Large intestine (tissue), 3 donors: Measurements from ENCODE around the gene BTRC. TPM values are rescaled to one million over a fixed set of nuclear protein-coding genes. Genes with fewer than 3 reads are reported as not detected.
"Not testable (repeated sequence)": the region's sequence is repeated elsewhere in the genome, so short reads cannot be mapped to it uniquely, and the experiment has no call there.

Source experiments
- DNase-seq, 2 donors: peaks; one replicate each; pipeline versions ENCODE4 v3.0.0 to v3.0.0-alpha.2; 2013
- H3K27ac ChIP-seq: one replicate; pipeline ENCODE4 v1.5.1; 2013; ENCODE audit warnings: low read length
- H3K27me3 ChIP-seq: 2 replicates; pipeline ENCODE4 v1.6.1; 2013; ENCODE audit warnings: low read length; ENCODE audit not compliant: control insufficient read depth, insufficient read depth
- H3K36me3 ChIP-seq: 2 replicates; pipeline ENCODE4 v1.6.1; 2013; ENCODE audit warnings: low read length; ENCODE audit not compliant: control insufficient read depth, insufficient read depth
- H3K4me1 ChIP-seq: one replicate; pipeline ENCODE4 v1.6.1; 2013; ENCODE audit warnings: low read length; ENCODE audit not compliant: control insufficient read depth, insufficient read depth
- H3K4me3 ChIP-seq: one replicate; pipeline ENCODE4 v1.5.1; 2013; ENCODE audit warnings: low read length
- H3K9me3 ChIP-seq: one replicate; pipeline ENCODE4 v1.6.1; 2013; ENCODE audit warnings: mild to moderate bottlenecking, low read depth, low read length, moderate library complexity; ENCODE audit not compliant: control insufficient read depth
- WGBS: methylation state at CpG from one replicate; pipeline ENCODE4 v1.1.5; 2013; ENCODE audit warnings: low lambda C conversion rate; ENCODE audit not compliant: insufficient coverage; 5-methylcytosine and 5-hydroxymethylcytosine counted together
- polyA plus RNA-seq: library from polyadenylated mRNA; unstranded; fragments of 120-200 nt; gene quantifications from one replicate; pipeline ENCODE4 v1.2.1, GENCODE V29; 2013

The BTRC gene
- polyA plus RNA-seq, 1 donor: 14.4 TPM

DNA sequence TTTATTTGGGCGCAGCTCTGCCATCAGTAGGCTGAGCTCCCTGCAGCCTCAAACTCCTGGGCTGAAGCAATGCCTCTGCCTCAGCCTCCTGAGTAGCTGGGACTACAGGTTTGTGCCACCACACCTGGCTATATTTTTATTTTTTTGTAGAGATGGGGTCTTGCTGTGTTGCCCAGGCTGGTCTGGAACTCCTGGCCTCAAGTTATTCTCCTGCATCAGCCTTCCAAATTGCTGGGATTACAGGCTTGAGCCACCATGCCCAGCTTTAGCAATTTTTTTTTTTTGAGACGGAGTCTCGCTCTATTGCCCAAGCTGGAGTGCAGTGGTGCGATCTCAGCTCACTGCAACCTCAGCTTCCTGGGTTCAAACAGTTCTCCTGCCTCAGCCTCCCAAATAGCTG is 6.9 kb downstream of the BTRC start:
- not testable (repeated sequence) for H3K27ac ChIP-seq, H3K36me3 ChIP-seq, DNase-seq, H3K27me3 ChIP-seq, H3K4me1 ChIP-seq, H3K4me3 ChIP-seq, H3K9me3 ChIP-seq
- WGBS: 100% methylated on average over 1 of the region's 4 CpGs

DNA sequence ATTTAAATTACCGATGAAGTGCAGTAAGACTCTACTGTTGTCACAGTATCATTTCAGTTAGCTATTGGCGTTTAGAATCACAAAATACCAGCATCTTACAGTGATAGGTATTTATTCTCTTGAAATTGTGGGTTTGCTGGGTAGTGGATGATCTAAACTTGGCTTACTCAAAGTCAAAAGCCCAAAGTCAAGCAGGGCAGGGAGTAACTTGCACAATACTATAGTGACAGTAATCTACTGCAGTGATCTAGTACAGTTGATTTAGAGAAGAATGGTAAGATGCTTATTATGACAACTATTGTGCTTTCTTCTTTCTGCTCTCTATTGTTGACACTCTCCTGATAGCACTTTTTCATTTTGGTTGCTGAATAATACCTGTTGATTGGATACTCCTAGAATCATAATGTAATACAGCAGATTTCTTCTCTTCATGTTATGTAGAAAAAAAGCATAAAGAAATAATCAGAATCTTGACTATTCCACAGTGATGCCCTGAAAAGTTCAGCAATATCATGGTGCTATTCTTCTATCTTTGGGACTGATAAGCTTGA is 10.0 kb downstream of the BTRC start:
- H3K27me3 ChIP-seq: no peaks in the 10 kb centered on the region
- no peak overlapping the region for H3K4me3 ChIP-seq
- no peak for DNase-seq
- H3K36me3 ChIP-seq: no peaks in the 10 kb centered on the region
- 100% methylated on average over 1 of the region's 2 CpGs for WGBS
- no peak overlapping the region for H3K27ac ChIP-seq
- H3K9me3 ChIP-seq: no peaks in the 10 kb centered on the region
- no peaks in the 10 kb centered on the region for H3K4me1 ChIP-seq

DNA sequence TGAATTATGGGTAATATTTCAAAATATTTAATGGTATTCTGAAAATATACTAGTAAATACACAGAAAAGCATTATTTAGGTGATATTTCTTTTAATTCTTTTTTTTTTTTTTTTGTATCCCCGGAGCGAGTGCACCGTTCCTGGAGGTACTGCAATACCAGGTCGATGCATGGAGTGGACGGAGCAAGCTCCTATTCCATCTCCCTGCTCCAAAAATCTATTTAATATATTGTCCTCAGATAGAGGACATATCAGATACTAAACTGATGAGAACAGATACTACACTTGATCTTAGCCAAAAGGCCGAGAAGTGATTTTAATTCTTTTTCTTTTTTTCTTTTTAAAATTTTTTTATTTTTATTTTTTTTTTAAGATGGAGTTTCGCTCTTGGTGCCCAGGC is 10.8 kb downstream of the BTRC start:
- no peak overlapping the region for H3K4me3 ChIP-seq
- DNase-seq: peak in 1 of 2 donors; percentile 40
- WGBS: 100% methylated on average over 3 of the region's 7 CpGs
- H3K36me3 ChIP-seq: peaks cover 5% of the 10 kb centered on the region
- H3K27me3 ChIP-seq: no peaks in the 10 kb centered on the region
- H3K27ac ChIP-seq: no peak overlapping the region
- H3K9me3 ChIP-seq: no peaks in the 10 kb centered on the region
- no peaks in the 10 kb centered on the region for H3K4me1 ChIP-seq

DNA sequence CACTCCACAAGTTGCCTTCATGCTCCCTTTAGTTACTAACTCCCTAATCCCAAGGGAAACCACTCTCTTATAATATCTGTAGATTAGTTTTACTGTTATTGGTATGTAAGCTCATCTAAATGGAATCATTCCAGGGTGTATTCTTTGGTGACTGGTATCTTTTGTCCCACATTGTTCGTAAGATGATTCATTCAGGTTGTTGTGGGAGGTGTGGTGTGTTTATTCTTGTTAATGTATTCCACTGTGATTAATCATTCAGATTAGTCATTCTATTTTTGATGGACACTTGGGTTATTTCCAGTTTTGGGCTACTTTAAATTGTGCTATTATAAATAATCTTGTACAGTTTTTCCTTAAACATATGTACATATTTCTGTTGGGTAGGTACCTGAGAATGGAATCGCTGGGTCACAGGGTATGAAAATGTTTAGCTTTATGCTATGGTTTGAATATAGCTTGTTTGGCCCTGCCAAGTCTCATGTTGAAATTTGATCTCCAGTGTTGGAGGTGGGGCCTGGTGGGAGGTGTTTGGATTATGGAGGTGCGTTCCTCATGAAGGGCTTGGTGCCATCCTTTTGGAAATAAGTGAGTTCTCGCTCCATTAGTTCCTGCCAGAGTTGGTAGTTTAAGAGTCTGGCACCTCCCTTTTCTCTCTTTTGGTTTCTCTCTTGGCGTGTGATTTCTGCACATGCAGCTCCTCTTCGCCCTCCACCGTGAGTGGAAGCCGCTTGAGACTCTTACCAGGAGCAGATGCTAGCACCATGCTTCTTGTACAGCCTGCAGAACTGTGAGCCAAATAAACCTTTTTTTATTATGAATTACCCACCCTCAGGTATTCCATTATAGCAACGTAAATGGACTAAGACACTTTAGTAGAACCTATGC is 13.8 kb downstream of the BTRC start:
- Histone ChIP-seq H3K4me3 (no peak overlapping the region), H3K9me3 (no peaks in the 10 kb centered on the region), H3K27me3 (no peaks in the 10 kb centered on the region), H3K4me1 (no peaks in the 10 kb centered on the region), H3K27ac (no peak overlapping the region), H3K36me3 (peaks cover 5% of the 10 kb centered on the region)
- no peak for DNase-seq
- WGBS: no CpG with 5 or more reads among the region's 9 CpGs

DNA sequence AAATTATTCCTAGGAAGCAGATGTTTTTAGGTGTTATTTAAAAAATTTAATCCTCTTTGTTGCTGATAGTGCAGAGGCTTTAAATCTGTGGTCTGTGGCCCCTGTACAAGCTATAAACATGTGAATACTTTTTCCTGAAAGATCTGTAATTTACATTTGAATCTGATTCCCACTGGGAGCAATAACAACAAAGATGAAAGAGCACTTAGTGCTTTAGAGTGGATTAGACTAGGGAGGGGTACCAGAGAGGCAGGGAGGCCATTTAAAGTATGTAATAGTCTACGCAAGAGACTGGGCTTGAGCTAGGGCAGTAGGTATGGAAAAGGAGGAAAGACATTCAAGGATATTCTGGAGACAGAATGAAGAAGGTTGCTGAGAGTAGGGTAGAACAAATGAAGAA is 19.1 kb downstream of the BTRC start:
- Histone ChIP-seq H3K27ac (no peak overlapping the region), H3K36me3 (peaks cover 7% of the 10 kb centered on the region), H3K4me3 (no peak overlapping the region), H3K9me3 (no peaks in the 10 kb centered on the region), H3K4me1 (no peaks in the 10 kb centered on the region), H3K27me3 (no peaks in the 10 kb centered on the region)
- 100% methylated on average over 1 of the region's 1 CpG for WGBS
- DNase-seq: no peak

DNA sequence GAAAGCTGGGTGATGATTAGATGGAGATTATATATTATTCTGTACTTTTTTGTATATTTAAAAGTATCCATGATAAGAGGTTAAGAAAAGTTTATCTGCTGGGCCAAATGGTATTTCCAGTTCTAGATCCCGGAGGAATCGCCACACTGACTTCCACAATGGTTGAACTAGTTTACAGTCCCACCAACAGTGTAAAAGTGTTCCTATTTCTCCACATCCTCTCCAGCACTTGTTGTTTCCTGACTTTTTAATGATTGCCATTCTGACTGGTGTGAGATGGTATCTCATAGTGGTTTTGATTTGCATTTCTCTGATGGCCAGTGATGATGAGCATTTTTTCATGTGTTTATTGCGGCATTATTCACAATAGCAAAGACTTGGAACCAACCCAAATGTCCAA is 20.0 kb downstream of the BTRC start:
- not testable (repeated sequence) for DNase-seq, H3K4me3 ChIP-seq, H3K27me3 ChIP-seq, H3K27ac ChIP-seq, H3K9me3 ChIP-seq, H3K4me1 ChIP-seq, H3K36me3 ChIP-seq
- no CpG with 5 or more reads among the region's 3 CpGs for WGBS

DNA sequence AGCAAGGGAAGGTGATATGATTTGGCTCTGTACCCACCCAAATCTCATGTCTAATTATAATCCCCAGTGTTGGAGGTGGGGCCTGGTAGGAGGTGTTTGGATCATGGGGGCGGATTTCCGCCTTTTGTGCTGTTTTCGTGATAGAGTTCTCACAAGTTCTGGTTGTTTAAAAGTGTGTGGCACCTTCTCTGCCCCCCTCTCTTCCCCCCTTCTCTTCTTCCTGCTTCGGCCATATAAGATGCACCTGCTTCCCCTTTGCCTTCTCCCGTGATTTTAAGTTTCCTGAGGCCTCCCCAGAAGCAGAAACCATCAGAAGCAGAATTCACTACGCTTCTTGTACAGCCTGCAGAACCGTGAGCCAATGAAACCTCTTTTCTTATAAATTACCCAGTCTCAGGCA is 21.1 kb downstream of the BTRC start:
- peaks cover 2% of the 10 kb centered on the region for H3K36me3 ChIP-seq
- H3K27me3 ChIP-seq: no peaks in the 10 kb centered on the region
- no peak overlapping the region for H3K27ac ChIP-seq
- H3K4me1 ChIP-seq: no peaks in the 10 kb centered on the region
- no CpG with 5 or more reads among the region's 7 CpGs for WGBS
- H3K4me3 ChIP-seq: no peak overlapping the region
- H3K9me3 ChIP-seq: no peaks in the 10 kb centered on the region
- DNase-seq: no peak

DNA sequence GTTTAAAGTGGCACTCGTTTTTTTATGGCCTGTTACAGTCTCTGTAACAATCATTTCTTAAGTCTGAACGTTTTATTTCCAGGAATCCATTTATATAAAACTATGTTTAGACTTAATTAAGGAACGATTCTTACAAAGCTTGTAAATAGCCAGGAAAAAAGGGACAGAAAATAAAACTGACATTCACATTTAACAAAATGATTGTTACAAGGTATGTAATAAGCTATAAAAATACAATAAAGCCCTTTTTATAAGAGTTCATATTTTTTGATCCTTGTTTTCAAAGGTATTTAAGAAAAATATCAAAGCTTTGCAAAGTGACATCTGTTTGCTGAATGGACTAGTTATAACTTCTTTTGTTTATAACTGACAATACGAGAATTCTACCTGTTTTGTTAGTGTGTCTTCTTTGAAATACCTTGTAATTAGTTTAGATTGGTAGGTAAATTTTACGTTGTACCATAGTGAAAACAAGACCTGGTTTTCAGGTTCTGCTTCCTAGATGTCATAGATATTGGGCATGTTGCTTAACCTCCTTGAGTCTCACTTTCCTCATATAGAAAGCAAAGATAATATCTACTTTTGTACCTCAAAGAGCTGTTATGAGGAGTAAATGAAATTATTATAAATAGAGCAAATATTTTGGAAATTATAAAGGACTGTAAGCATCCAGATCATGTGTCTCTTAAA is 25.8 kb downstream of the BTRC start:
- no peak for DNase-seq
- no peak overlapping the region for H3K4me3 ChIP-seq
- no peaks in the 10 kb centered on the region for H3K4me1 ChIP-seq
- H3K27ac ChIP-seq: no peak overlapping the region
- H3K36me3 ChIP-seq: peaks cover 2% of the 10 kb centered on the region
- no peaks in the 10 kb centered on the region for H3K9me3 ChIP-seq
- H3K27me3 ChIP-seq: no peaks in the 10 kb centered on the region
- WGBS: 78% methylated on average over 4 of the region's 5 CpGs

DNA sequence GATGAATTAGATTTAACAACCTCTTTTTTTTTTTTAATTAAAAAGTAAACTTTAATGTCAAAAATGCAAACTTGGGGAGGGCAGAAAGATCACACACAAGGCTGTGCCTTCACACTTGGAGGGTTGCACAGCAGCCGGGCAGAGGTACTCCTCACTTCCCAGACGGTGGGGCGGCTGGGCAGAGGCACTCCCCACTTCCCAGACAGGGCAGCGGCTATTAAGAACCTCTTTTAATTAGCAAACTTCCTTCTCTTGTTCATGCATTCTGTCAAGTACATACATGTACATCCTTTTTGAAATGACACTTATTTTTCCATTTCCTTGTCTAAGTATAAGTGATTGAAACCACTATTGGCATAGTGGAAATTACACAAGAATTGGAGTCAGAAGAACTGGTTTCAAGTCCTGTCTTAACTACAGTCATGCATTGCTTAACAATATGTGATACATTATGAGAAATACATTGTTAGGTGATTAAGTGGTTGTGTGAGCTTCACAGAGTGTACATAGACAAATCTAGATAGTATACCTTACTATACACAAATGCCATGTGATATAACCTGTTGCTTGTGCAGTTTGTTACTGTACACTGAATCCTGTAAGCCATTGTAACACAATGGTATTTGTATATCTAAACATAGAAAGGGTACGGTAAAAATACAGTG is 26.5 kb downstream of the BTRC start:
- no peak overlapping the region for H3K4me3 ChIP-seq
- no CpG with 5 or more reads among the region's 5 CpGs for WGBS

DNA sequence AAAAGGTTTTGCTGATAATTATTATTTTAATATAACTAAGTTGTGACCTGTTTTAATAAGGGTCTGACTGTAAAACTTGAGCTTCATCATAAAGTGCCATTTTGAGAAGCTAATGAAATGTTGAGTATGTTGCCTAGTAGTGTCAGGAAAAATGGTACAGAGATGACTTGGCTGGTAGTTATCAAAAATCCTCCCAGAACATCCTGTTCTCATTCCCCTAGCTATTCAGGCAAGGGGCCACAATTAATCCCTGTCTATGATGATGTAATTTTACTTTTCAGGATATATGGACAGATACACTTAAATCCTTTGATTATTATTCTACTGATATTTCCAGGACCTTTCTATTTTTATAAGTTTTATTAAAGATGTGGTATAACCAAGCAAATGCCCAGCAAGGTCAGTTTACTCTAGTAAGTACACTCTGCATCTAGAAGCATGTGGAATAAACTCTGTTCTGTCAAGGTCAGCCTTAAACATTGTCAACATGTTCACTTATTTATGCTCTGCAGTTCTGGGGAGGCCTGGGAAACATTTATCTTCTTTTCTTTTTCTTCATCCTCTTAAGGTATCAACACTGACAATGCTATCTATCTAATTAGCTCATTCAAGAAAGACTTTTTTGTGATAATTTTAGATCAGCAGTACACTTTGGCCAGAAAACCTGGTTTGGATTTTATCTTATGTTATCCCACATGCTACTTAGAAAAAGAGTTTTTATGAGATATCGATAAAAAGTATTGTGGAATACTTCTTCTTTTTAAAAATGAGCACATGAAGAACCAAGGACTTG is 32.1 kb downstream of the BTRC start:
- Histone ChIP-seq H3K27me3 (no peaks in the 10 kb centered on the region), H3K4me1 (peaks cover 3% of the 10 kb centered on the region), H3K27ac (no peak overlapping the region), H3K36me3 (no peaks in the 10 kb centered on the region), H3K9me3 (no peaks in the 10 kb centered on the region), H3K4me3 (no peak overlapping the region)
- DNase-seq: no peak
- WGBS: 86% methylated on average over 1 of the region's 1 CpG

More for the DNA sequence above, 26.5 kb downstream of the BTRC start:
- H3K4me1 ChIP-seq: no peaks in the 10 kb centered on the region
- H3K27me3 ChIP-seq: no peaks in the 10 kb centered on the region
- no peaks in the 10 kb centered on the region for H3K9me3 ChIP-seq
- no peak overlapping the region for H3K27ac ChIP-seq
- peaks cover under 1% of the 10 kb centered on the region for H3K36me3 ChIP-seq
- no peak for DNase-seq
